H9 (cell line): Measurements from ENCODE around the gene SIGLEC12. TPM values are rescaled to one million over a fixed set of nuclear protein-coding genes. Genes with fewer than 3 reads are reported as not detected.

Experiments
- DNase-seq: peaks from one replicate; pipeline ENCODE4 v3.0.0-alpha.2; 2017
- H2AFZ ChIP-seq: one replicate; pipeline ENCODE4 v1.6.1; 2013; ENCODE audit warnings: mild to moderate bottlenecking, low read length, control low read depth, moderate library complexity
- H2AK5ac ChIP-seq: 2 replicates; pipeline ENCODE4 v1.6.1; 2013; ENCODE audit warnings: low read length, control low read depth, mixed read lengths; ENCODE audit not compliant: insufficient read length
- H2BK120ac ChIP-seq: one replicate; pipeline ENCODE4 v1.6.1; 2013; ENCODE audit warnings: low read depth, mild to moderate bottlenecking, low read length, control low read depth, inconsistent platforms; ENCODE audit not compliant: poor library complexity, severe bottlenecking
- H2BK12ac ChIP-seq: 2 replicates; pipeline ENCODE4 v1.6.1; 2013; ENCODE audit warnings: low read length, control low read depth, mixed read lengths, low read depth; ENCODE audit not compliant: insufficient read length
- H2BK15ac ChIP-seq: 2 replicates; pipeline ENCODE4 v1.6.1; 2013; ENCODE audit warnings: low read depth, low read length, control low read depth
- H2BK20ac ChIP-seq: one replicate; pipeline ENCODE4 v1.6.1; 2013; ENCODE audit warnings: low read depth, mild to moderate bottlenecking, low read length, control low read depth, inconsistent platforms; ENCODE audit not compliant: poor library complexity, severe bottlenecking
- H2BK5ac ChIP-seq: 2 replicates; pipeline ENCODE4 v1.6.1; 2013; ENCODE audit warnings: low read length, control low read depth, mixed read lengths; ENCODE audit not compliant: insufficient read length
- H3K14ac ChIP-seq: 2 replicates; pipeline ENCODE4 v1.6.1; 2013; ENCODE audit warnings: low read length, control low read depth; ENCODE audit not compliant: insufficient read depth
- H3K18ac ChIP-seq: 2 replicates; pipeline ENCODE4 v1.6.1; 2013; ENCODE audit warnings: low read depth, mild to moderate bottlenecking, mixed read lengths, low read length, control low read depth; ENCODE audit not compliant: insufficient read length
- H3K23ac ChIP-seq: 2 replicates; pipeline ENCODE4 v1.6.1; 2013; ENCODE audit warnings: low read length, control low read depth, mixed read lengths, low read depth; ENCODE audit not compliant: insufficient read length
- H3K23me2 ChIP-seq: 2 replicates; pipeline ENCODE4 v1.6.1; 2013; ENCODE audit warnings: low read depth, mild to moderate bottlenecking, mixed read lengths, low read length, control low read depth; ENCODE audit not compliant: insufficient read length, poor library complexity, severe bottlenecking
- H3K27ac ChIP-seq: 2 replicates; pipeline ENCODE4 v1.5.1; 2013; ENCODE audit warnings: low read length, control low read depth, mixed read lengths, low read depth; ENCODE audit not compliant: insufficient read length
- H3K27me3 ChIP-seq: 2 replicates; pipeline ENCODE4 v1.6.1; 2013; ENCODE audit warnings: low read length, control low read depth, inconsistent platforms; ENCODE audit not compliant: insufficient read depth
- H3K4ac ChIP-seq: 2 replicates; pipeline ENCODE4 v1.6.1; 2013; ENCODE audit warnings: low read depth, mild to moderate bottlenecking, control low read depth, inconsistent platforms, low read length, moderate library complexity
- H3K4me1 ChIP-seq: 2 replicates; pipeline ENCODE4 v1.6.1; 2013; ENCODE audit warnings: low read length, control low read depth, inconsistent platforms; ENCODE audit not compliant: insufficient read depth
- H3K4me2 ChIP-seq: 2 replicates; pipeline ENCODE4 v1.6.1; 2013; ENCODE audit warnings: low read length, control low read depth, mixed read lengths; ENCODE audit not compliant: insufficient read length, insufficient read depth
- H3K56ac ChIP-seq: 2 replicates; pipeline ENCODE4 v1.6.1; 2013; ENCODE audit warnings: low read depth, mild to moderate bottlenecking, mixed read lengths, low read length, control low read depth; ENCODE audit not compliant: insufficient read length
- H3K79me1 ChIP-seq: 2 replicates; pipeline ENCODE4 v1.6.1; 2013; ENCODE audit warnings: low read depth, mild to moderate bottlenecking, moderate library complexity, low read length, control low read depth, inconsistent platforms; ENCODE audit not compliant: insufficient read depth, poor library complexity, severe bottlenecking
- H3K79me2 ChIP-seq: 2 replicates; pipeline ENCODE4 v1.6.1; 2013; ENCODE audit warnings: low read length, control low read depth, inconsistent platforms; ENCODE audit not compliant: insufficient read depth
- H3K9ac ChIP-seq: 2 replicates; pipeline ENCODE4 v1.6.1; 2013; ENCODE audit warnings: low read length, control low read depth, mixed read lengths; ENCODE audit not compliant: insufficient read length; ENCODE audit errors: extremely low read depth
- H3K9me3 ChIP-seq: one replicate; pipeline ENCODE4 v1.6.1; 2013; ENCODE audit warnings: low read depth, low read length, inconsistent platforms; ENCODE audit not compliant: control insufficient read depth
- H3T11ph ChIP-seq: one replicate; pipeline ENCODE4 v1.6.1; 2013; ENCODE audit warnings: mild to moderate bottlenecking, low read length, control low read depth, inconsistent platforms
- H4K20me1 ChIP-seq: one replicate; pipeline ENCODE4 v1.6.1; 2013; ENCODE audit not compliant: control insufficient read depth, insufficient read length, insufficient read depth
- H4K5ac ChIP-seq: 2 replicates; pipeline ENCODE4 v1.6.1; 2013; ENCODE audit warnings: low read depth, mild to moderate bottlenecking, mixed read lengths, low read length, control low read depth; ENCODE audit not compliant: insufficient read length
- H4K8ac ChIP-seq: replicated peaks from 2 replicates; pipeline ENCODE4 v1.6.1; 2013; ENCODE audit warnings: low read length, control low read depth, mixed read lengths, low read depth; ENCODE audit not compliant: insufficient read length
- H4K91ac ChIP-seq: 2 replicates; pipeline ENCODE4 v1.6.1; 2013; ENCODE audit warnings: low read depth, mild to moderate bottlenecking, moderate library complexity, mixed read lengths, low read length, control low read depth; ENCODE audit not compliant: insufficient read length
- H3K27ac Mint-ChIP-seq, 3 experiments: 2 replicates in 2 of 3; 3 replicates in 1 of 3; pipeline ENCODE4 v1.8.0; 2020 to 2021; ENCODE audit warnings: mixed read lengths in 3 of 3, mild to moderate bottlenecking in 1 of 3, moderate library complexity in 1 of 3
- H3K27me3 Mint-ChIP-seq: 2 replicates; pipeline ENCODE4 v1.8.0; 2021; ENCODE audit warnings: low read depth, mild to moderate bottlenecking, moderate library complexity, mixed read lengths
- H3K36me3 Mint-ChIP-seq, 3 experiments: 2 replicates in 2 of 3; 3 replicates in 1 of 3; pipeline ENCODE4 v1.8.0; 2020 to 2021; ENCODE audit warnings: low read depth in 3 of 3, mixed read lengths in 3 of 3; ENCODE audit not compliant: insufficient read depth in 1 of 3
- H3K4me1 Mint-ChIP-seq, 2 experiments: 2 replicates each; pipeline ENCODE4 v1.8.0; 2020; ENCODE audit warnings: mixed read lengths in 2 of 2
- H3K4me3 Mint-ChIP-seq, 2 experiments: 2 replicates in 1 of 2; 3 replicates in 1 of 2; pipeline ENCODE4 v1.8.0; 2020 to 2021; ENCODE audit warnings: mild to moderate bottlenecking in 2 of 2, mixed read lengths in 2 of 2, moderate library complexity in 1 of 2
- H3K9me3 Mint-ChIP-seq, 2 experiments: 2 replicates in 1 of 2; 3 replicates in 1 of 2; pipeline ENCODE4 v1.8.0; 2020; ENCODE audit warnings: mild to moderate bottlenecking in 2 of 2, mixed read lengths in 2 of 2, moderate library complexity in 1 of 2
- WGBS: extraction: QIAGEN DNeasy Blood & Tissue Kit; methylation state at CpG from one replicate; pipeline ENCODE4 v1.1.7; 2013; ENCODE audit warnings: missing lambda C conversion rate, low lambda C conversion rate, mixed read lengths; ENCODE audit not compliant: insufficient read length; ENCODE audit errors: extremely low coverage; 5-methylcytosine and 5-hydroxymethylcytosine counted together
- total RNA-seq: library from RNA; stranded (reverse); gene quantifications from 2 replicates; pipeline ENCODE4 v1.2.1, GENCODE V29; 2021
- TF ChIP-seq, protein P1 (sequence below): fragments of 200-600 bp; sonication (generic); conservative IDR thresholded peaks from 3 replicates; pipeline ENCODE4 v1.8.0; 2021; ENCODE audit warnings: antibody characterized with exemption, mild to moderate bottlenecking

SIGLEC12 gene
- total RNA-seq, 1 experiment from 2014 or later, result not detected

DNA sequence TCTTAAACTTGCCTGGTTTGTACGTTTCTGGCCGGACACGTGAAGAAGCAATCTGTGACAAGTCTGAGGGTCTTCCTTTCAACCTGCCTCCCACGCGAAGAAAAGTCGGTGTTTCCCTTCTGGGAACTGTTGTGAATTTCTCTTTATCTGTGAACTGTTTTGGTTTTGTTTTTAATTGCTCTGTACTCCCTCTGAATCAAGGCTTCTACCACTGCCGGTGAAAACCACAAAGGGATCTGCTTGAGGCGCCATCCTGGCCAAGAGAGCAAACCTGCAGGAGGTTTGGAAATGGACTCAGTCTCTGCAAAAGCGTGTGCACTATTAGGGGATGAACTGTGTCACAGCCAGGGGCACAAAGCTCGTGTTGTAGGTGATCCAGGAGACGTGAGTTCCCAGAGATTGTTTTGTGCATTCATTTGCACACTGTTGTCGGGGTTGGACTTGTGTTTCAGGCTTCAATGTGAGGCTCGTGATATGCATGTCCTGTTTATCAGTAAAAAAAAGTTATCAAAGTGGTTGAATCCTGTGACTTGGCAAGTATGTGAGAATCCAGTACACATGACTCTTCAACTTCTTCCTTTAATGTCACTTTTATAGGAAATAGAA is 53.1 kb downstream of the SIGLEC12 start:
- H3K18ac ChIP-seq, result no peak overlapping the region
- DNase-seq, result no peak
- no CpG with 5 or more reads among the region's 13 CpGs for WGBS
- no peak overlapping the region for H2BK120ac ChIP-seq
- no peak overlapping the region for H4K91ac ChIP-seq
- H3K27me3 Mint-ChIP-seq, result peaks cover 51% of the 10 kb centered on the region
- H3K4me1 Mint-ChIP-seq, result peaks cover 0 to 2% of the 10 kb centered on the region in 2 experiments; a peak in 1 of 4 replicates
- H3K27ac Mint-ChIP-seq, result no peak overlapping the region
- H3K36me3 Mint-ChIP-seq, result peaks cover 0 to 5% (median under 1%) of the 10 kb centered on the region in 3 experiments; a peak in 1 of 7 replicates
- no peak overlapping the region for H2AFZ ChIP-seq
- H3K9ac ChIP-seq, result no peak overlapping the region
- no peak overlapping the region; the same call in 1 of the 2 replicates for H3K14ac ChIP-seq
- H3K23me2 ChIP-seq, result no peaks in the 10 kb centered on the region
- no peak overlapping the region for H3K4ac ChIP-seq
- H2BK20ac ChIP-seq, result no peak overlapping the region
- no peaks in the 10 kb centered on the region for H3K4me1 ChIP-seq
- H2AK5ac ChIP-seq, result no peak overlapping the region
- no peak overlapping the region for H3T11ph ChIP-seq
- no peak overlapping the region for H4K8ac ChIP-seq
- peaks cover 3% of the 10 kb centered on the region for H4K20me1 ChIP-seq
- no peaks in the 10 kb centered on the region for H3K79me1 ChIP-seq
- H3K56ac ChIP-seq, result no peak overlapping the region
- no peak overlapping the region for H2BK5ac ChIP-seq
- H4K5ac ChIP-seq, result no peak overlapping the region
- TF ChIP-seq, protein P1, sequence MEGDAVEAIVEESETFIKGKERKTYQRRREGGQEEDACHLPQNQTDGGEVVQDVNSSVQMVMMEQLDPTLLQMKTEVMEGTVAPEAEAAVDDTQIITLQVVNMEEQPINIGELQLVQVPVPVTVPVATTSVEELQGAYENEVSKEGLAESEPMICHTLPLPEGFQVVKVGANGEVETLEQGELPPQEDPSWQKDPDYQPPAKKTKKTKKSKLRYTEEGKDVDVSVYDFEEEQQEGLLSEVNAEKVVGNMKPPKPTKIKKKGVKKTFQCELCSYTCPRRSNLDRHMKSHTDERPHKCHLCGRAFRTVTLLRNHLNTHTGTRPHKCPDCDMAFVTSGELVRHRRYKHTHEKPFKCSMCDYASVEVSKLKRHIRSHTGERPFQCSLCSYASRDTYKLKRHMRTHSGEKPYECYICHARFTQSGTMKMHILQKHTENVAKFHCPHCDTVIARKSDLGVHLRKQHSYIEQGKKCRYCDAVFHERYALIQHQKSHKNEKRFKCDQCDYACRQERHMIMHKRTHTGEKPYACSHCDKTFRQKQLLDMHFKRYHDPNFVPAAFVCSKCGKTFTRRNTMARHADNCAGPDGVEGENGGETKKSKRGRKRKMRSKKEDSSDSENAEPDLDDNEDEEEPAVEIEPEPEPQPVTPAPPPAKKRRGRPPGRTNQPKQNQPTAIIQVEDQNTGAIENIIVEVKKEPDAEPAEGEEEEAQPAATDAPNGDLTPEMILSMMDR, result no peak
- no peak overlapping the region for H3K27ac ChIP-seq
- H3K4me2 ChIP-seq, result no peak overlapping the region
- peaks cover 29 to 76% of the 10 kb centered on the region in 2 experiments for H3K9me3 Mint-ChIP-seq
- H3K79me2 ChIP-seq, result no peaks in the 10 kb centered on the region
- H3K9me3 ChIP-seq, result no peaks in the 10 kb centered on the region
- no peak overlapping the region; the same call in 1 of the 2 replicates for H2BK15ac ChIP-seq
- no peak overlapping the region for H3K23ac ChIP-seq
- H3K4me3 Mint-ChIP-seq, result no peak overlapping the region
- H2BK12ac ChIP-seq, result no peak overlapping the region
- H3K27me3 ChIP-seq, result no peaks in the 10 kb centered on the region
